Liver (tissue), 9 donors: ENCODE results near the gene MT4. TPM values are rescaled to one million over a fixed set of nuclear protein-coding genes. Genes with fewer than 3 reads are reported as not detected.

ENCODE experiments used
- DNase-seq: peaks from one replicate; pipeline ENCODE4 v3.0.0-alpha.2; 2017; ENCODE audit warnings: low spot score
- H3K27ac ChIP-seq, 2 donors: one replicate each; pipeline ENCODE4 v1.7.0; 2013; ENCODE audit warnings: inconsistent platforms in 2 of 2, low read length in 2 of 2, control low read depth in 1 of 2, low read depth in 1 of 2, mild to moderate bottlenecking in 1 of 2
- H3K27me3 ChIP-seq, 4 donors: one replicate each; pipeline versions ENCODE4 v1.6.1 to v1.7.0; 2013; ENCODE audit warnings: low read length in 3 of 4, inconsistent platforms in 1 of 4, mild to moderate bottlenecking in 1 of 4, moderate library complexity in 1 of 4; ENCODE audit not compliant: control insufficient read depth in 4 of 4, insufficient read depth in 4 of 4
- H3K36me3 ChIP-seq, 4 donors: one replicate each; pipeline versions ENCODE4 v1.6.1 to v1.7.0; 2013; ENCODE audit warnings: low read length in 3 of 4, mild to moderate bottlenecking in 3 of 4, low read depth in 1 of 4, moderate library complexity in 1 of 4; ENCODE audit not compliant: control insufficient read depth in 4 of 4, insufficient read depth in 3 of 4
- H3K4me1 ChIP-seq, 4 donors: one replicate each; pipeline versions ENCODE4 v1.6.1 to v1.7.0; 2013; ENCODE audit warnings: low read length in 3 of 4, mild to moderate bottlenecking in 3 of 4, moderate library complexity in 1 of 4; ENCODE audit not compliant: control insufficient read depth in 4 of 4, insufficient read depth in 4 of 4
- H3K4me3 ChIP-seq, 3 donors: one replicate each; pipeline versions ENCODE4 v1.6.1 to v1.7.0; 2013; ENCODE audit warnings: low read length in 3 of 3, control low read depth in 1 of 3, low read depth in 1 of 3, mild to moderate bottlenecking in 1 of 3
- H3K9ac ChIP-seq, 2 donors: one replicate each; pipeline ENCODE4 v1.7.0; 2013; ENCODE audit warnings: low read length in 2 of 2, mild to moderate bottlenecking in 2 of 2, moderate library complexity in 2 of 2, control low read depth in 1 of 2, low read depth in 1 of 2
- H3K9me3 ChIP-seq, 4 donors: one replicate each; pipeline versions ENCODE4 v1.6.1 to v1.7.0; 2013; ENCODE audit warnings: low read length in 3 of 4; ENCODE audit not compliant: control insufficient read depth in 4 of 4
- EGR1 ChIP-seq, 2 donors: IDR thresholded peaks; 2 replicates each; pipeline ENCODE4 v1.6.1; 2016 to 2018; ENCODE audit warnings: antibody characterized with exemption in 2 of 2, low read depth in 2 of 2
- FOXA2 ChIP-seq: IDR thresholded peaks from 2 replicates; pipeline ENCODE4 v1.6.1; 2016; ENCODE audit warnings: antibody characterized with exemption
- HNF4A ChIP-seq, 2 donors: conservative IDR thresholded peaks; 2 replicates each; pipeline ENCODE4 v1.6.1; 2016; ENCODE audit warnings: antibody characterized with exemption in 2 of 2, mild to moderate bottlenecking in 2 of 2
- HNF4G ChIP-seq: IDR thresholded peaks from 2 replicates; pipeline ENCODE4 v1.6.1; 2016; ENCODE audit warnings: antibody characterized with exemption
- NR2F2 ChIP-seq: IDR thresholded peaks from 2 replicates; pipeline ENCODE4 v1.6.1; 2016; ENCODE audit warnings: antibody characterized with exemption
- RAD21 ChIP-seq, 2 donors: IDR thresholded peaks; 2 replicates each; pipeline ENCODE4 v1.6.1; 2016; ENCODE audit warnings: antibody characterized with exemption in 2 of 2, mild to moderate bottlenecking in 2 of 2
- RXRA ChIP-seq, 2 donors: IDR thresholded peaks; 2 replicates each; pipeline ENCODE4 v1.6.1; 2017 to 2018; ENCODE audit warnings: antibody characterized with exemption in 2 of 2, mild to moderate bottlenecking in 1 of 2
- SP1 ChIP-seq: IDR thresholded peaks from 2 replicates; pipeline ENCODE4 v1.6.1; 2018; ENCODE audit warnings: antibody characterized with exemption, mild to moderate bottlenecking
- TAF1 ChIP-seq: conservative IDR thresholded peaks from 2 replicates; pipeline ENCODE4 v1.6.1; 2016; ENCODE audit warnings: antibody characterized with exemption, mild to moderate bottlenecking
- WGBS: extraction: QIAGEN DNeasy Blood & Tissue Kit; methylation state at CpG from one replicate; pipeline ENCODE4 v1.1.7; 2013; 5-methylcytosine and 5-hydroxymethylcytosine counted together
- polyA plus RNA-seq, 2 donors: library from polyadenylated mRNA; stranded (reverse) in 1 of 2; unstranded in 1 of 2; fragments of 200-250 nt in 1 of 2; fragments of >200 nt in 1 of 2; fragmentation: Nextera tagmentation in 1 of 2; extraction: Ambion mirVana in 1 of 2; gene quantifications; one replicate each; pipeline versions ENCODE4 v1.2.1 to v1.2.3, GENCODE V29; 2013 to 2015
- total RNA-seq, 2 donors: library from RNA; depleted of rRNA; stranded (reverse); fragments of >200 nt; gene quantifications; one replicate each; pipeline ENCODE4 v1.2.3, GENCODE V29; 2014
- TF ChIP-seq, protein P1 (sequence below): IDR thresholded peaks from 2 replicates; pipeline ENCODE4 v1.6.1; 2016; ENCODE audit warnings: antibody characterized with exemption, mild to moderate bottlenecking
- TF ChIP-seq, protein P2 (sequence below): IDR thresholded peaks from 2 replicates; pipeline ENCODE4 v1.6.1; 2016; ENCODE audit warnings: antibody characterized with exemption
- TF ChIP-seq, protein P3 (sequence below): fragments of 150-350 bp; IDR thresholded peaks from 2 replicates; pipeline ENCODE4 v1.5.1; 2017; ENCODE audit warnings: improper control_type of control experiment, low read depth, low read length; ENCODE audit not compliant: missing input control
- TF ChIP-seq, protein P4 (sequence below): IDR thresholded peaks from 2 replicates; pipeline ENCODE4 v1.6.1; 2016; ENCODE audit warnings: antibody characterized with exemption
- TF ChIP-seq, protein P5 (sequence below): IDR thresholded peaks from 2 replicates; pipeline ENCODE4 v1.6.1; 2016; ENCODE audit warnings: antibody characterized with exemption
- donor health status: healthy.
- donor health status: healthy.
- donor health status: healthy.
- donor health status: healthy.
- donor health status: healthy.

The MT4 gene
- total and polyA plus RNA-seq, 4 donors: not detected

DNA sequence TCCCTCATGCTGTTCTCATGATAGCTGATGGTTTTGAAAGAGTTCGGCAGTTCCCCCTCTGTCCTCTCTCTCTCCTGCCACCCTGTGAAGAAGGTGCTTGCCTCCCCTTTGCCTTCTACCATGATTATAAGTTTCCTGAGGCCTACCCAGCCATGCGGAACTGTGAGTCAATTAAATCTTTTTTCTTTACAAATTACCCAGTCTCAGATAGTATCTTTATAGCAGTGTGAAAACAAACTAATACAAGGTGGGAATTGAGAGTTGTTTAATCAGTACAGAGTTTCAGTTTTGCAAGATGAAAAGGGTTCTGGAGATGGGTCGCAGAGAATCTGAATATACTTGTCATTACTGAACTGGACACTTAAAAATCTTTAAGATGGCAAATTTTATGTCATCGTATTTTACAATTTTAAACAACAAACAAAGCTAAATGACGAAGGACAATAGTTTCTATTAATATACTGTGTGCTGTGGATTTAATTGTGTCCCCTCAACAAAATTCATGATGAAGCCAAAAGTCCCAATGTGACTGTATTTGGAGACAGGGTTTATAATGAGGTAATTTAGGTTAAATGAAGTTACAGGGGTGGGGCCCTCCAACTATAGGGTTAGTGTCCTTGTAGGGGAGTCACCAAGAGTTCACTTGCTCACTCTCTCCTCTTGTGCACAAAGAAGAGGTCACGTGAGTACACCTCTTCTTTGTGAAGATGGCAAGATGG is 28.9 kb downstream of the MT4 start (continued):
- TF ChIP-seq, protein P1, sequence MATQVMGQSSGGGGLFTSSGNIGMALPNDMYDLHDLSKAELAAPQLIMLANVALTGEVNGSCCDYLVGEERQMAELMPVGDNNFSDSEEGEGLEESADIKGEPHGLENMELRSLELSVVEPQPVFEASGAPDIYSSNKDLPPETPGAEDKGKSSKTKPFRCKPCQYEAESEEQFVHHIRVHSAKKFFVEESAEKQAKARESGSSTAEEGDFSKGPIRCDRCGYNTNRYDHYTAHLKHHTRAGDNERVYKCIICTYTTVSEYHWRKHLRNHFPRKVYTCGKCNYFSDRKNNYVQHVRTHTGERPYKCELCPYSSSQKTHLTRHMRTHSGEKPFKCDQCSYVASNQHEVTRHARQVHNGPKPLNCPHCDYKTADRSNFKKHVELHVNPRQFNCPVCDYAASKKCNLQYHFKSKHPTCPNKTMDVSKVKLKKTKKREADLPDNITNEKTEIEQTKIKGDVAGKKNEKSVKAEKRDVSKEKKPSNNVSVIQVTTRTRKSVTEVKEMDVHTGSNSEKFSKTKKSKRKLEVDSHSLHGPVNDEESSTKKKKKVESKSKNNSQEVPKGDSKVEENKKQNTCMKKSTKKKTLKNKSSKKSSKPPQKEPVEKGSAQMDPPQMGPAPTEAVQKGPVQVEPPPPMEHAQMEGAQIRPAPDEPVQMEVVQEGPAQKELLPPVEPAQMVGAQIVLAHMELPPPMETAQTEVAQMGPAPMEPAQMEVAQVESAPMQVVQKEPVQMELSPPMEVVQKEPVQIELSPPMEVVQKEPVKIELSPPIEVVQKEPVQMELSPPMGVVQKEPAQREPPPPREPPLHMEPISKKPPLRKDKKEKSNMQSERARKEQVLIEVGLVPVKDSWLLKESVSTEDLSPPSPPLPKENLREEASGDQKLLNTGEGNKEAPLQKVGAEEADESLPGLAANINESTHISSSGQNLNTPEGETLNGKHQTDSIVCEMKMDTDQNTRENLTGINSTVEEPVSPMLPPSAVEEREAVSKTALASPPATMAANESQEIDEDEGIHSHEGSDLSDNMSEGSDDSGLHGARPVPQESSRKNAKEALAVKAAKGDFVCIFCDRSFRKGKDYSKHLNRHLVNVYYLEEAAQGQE: no peak
- TF ChIP-seq EGR1 (IDR thresholded peaks at IDR 0.05; ENCODE audit: low read depth in 2 of 2) (no peak), SP1 (no peak), RAD21 (IDR thresholded peaks at IDR 0.05) (no peak)
- TF ChIP-seq, protein P2, sequence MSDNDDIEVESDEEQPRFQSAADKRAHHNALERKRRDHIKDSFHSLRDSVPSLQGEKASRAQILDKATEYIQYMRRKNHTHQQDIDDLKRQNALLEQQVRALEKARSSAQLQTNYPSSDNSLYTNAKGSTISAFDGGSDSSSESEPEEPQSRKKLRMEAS: no peak

DNA sequence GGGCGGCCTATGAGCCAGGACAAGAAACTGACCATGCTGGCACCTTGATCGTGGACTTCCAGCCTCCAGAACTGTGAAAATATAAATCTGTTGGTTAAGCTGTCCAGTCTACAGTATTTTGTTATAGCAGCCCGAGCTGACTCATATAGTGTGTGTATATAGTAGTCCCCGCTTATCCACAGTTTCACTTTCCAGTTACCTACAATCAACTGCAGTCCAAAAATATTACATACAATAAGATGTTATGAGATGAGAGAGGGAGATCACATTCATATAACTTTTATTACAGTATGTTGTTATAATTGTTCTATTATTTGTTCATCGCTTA is 29.4 kb downstream of the MT4 start:
- H3K4me3 ChIP-seq: no peak overlapping the region
- no peak for DNase-seq
- no peak overlapping the region for H3K27ac ChIP-seq
- H3K36me3 ChIP-seq: no peaks in the 10 kb centered on the region
- no peaks in the 10 kb centered on the region for H3K9me3 ChIP-seq
- TF ChIP-seq RXRA (IDR thresholded peaks at IDR 0.05) (no peak), HNF4A (conservative IDR thresholded peaks at IDR 0.05) (no peak), FOXA2 (no peak), SP1 (no peak), RAD21 (IDR thresholded peaks at IDR 0.05) (no peak), TAF1 (no peak), EGR1 (IDR thresholded peaks at IDR 0.05; ENCODE audit: low read depth in 2 of 2) (no peak), NR2F2 (no peak), HNF4G (no peak)
- TF ChIP-seq, protein P3, sequence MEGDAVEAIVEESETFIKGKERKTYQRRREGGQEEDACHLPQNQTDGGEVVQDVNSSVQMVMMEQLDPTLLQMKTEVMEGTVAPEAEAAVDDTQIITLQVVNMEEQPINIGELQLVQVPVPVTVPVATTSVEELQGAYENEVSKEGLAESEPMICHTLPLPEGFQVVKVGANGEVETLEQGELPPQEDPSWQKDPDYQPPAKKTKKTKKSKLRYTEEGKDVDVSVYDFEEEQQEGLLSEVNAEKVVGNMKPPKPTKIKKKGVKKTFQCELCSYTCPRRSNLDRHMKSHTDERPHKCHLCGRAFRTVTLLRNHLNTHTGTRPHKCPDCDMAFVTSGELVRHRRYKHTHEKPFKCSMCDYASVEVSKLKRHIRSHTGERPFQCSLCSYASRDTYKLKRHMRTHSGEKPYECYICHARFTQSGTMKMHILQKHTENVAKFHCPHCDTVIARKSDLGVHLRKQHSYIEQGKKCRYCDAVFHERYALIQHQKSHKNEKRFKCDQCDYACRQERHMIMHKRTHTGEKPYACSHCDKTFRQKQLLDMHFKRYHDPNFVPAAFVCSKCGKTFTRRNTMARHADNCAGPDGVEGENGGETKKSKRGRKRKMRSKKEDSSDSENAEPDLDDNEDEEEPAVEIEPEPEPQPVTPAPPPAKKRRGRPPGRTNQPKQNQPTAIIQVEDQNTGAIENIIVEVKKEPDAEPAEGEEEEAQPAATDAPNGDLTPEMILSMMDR: no peak
- TF ChIP-seq, protein P2: no peak
- TF ChIP-seq, protein P4, sequence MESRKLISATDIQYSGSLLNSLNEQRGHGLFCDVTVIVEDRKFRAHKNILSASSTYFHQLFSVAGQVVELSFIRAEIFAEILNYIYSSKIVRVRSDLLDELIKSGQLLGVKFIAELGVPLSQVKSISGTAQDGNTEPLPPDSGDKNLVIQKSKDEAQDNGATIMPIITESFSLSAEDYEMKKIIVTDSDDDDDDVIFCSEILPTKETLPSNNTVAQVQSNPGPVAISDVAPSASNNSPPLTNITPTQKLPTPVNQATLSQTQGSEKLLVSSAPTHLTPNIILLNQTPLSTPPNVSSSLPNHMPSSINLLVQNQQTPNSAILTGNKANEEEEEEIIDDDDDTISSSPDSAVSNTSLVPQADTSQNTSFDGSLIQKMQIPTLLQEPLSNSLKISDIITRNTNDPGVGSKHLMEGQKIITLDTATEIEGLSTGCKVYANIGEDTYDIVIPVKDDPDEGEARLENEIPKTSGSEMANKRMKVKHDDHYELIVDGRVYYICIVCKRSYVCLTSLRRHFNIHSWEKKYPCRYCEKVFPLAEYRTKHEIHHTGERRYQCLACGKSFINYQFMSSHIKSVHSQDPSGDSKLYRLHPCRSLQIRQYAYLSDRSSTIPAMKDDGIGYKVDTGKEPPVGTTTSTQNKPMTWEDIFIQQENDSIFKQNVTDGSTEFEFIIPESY: no peak
- TF ChIP-seq, protein P5, sequence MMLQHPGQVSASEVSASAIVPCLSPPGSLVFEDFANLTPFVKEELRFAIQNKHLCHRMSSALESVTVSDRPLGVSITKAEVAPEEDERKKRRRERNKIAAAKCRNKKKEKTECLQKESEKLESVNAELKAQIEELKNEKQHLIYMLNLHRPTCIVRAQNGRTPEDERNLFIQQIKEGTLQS: no peak
- TF ChIP-seq, protein P1: no peak
- peaks cover 0 to 5% (median 0%) of the 10 kb centered on the region in 4 donors for H3K27me3 ChIP-seq
- peaks cover 0 to 6% (median 4%) of the 10 kb centered on the region in 4 donors for H3K4me1 ChIP-seq
- WGBS: 86% methylated on average over 5 of the region's 5 CpGs
- H3K9ac ChIP-seq: no peak overlapping the region
